NAMALWA (cell line): ENCODE results near the gene BTBD6.
"Not testable (repeated sequence)": the region's sequence is repeated elsewhere in the genome, so short reads cannot be mapped to it uniquely, and the experiment has no call there.

Experiments
- DNase-seq: peaks from one replicate; pipeline ENCODE4 v3.0.0-alpha.2; 2015; ENCODE audit warnings: low spot score

BTBD6 gene

DNA sequence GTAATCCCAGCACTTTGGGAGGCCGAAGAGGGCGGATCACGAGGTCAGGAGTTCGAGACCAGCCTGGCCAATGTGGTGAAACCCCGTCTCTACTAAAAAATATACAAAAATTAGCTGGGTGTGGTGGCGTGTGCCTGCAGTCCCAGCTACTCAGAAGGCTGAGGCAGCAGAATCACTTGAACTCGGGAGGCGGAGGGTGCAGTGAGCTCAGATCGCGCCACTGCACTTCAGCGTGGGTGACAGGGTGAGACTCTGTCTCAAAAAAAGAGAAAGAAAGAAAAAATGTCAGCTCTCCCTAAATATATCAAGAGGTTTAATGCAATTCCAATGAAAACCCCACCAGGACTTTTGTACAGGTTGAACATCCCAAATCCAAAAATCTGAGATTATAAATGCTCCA is 49.0 kb downstream of the BTBD6 start:
- DNase-seq = not testable (repeated sequence)

GRCh38 chr14:105299654-105300541 is 51.6 kb downstream of the BTBD6 start:
- DNase-seq = peak; percentile 21
